NCI-H446 (cell line): Measurements from ENCODE around the gene KHDRBS2.
A peak's percentile ranks its signal among the peaks of the same experiment; 100 is the strongest.

Experiments used
- DNase-seq, 2 experiments: peaks; one replicate each; lab custom pipeline; 2025; lab: John Stamatoyannopoulos, UW

Gene KHDRBS2

GRCh38 chr6:62175195-62175594 lies 110.8 kb downstream of the KHDRBS2 start:
- no peak for DNase-seq

GRCh38 chr6:62174548-62174947 lies 111.5 kb downstream of the KHDRBS2 start:
- DNase-seq = no peak

GRCh38 chr6:62167736-62168135 lies 118.3 kb downstream of the KHDRBS2 start:
- DNase-seq = no peak

GRCh38 chr6:62162858-62163257 lies 123.2 kb downstream of the KHDRBS2 start:
- DNase-seq = no peak

GRCh38 chr6:62152796-62153195 lies 133.2 kb downstream of the KHDRBS2 start:
- DNase-seq = no peak

GRCh38 chr6:62150048-62150663 lies 135.9 kb downstream of the KHDRBS2 start:
- DNase-seq = peak in 1 of 2 experiments; percentile 39

- no peak for DNase-seq
Observed at GRCh38 chr6:62146954-62147853, 138.8 kb downstream of the KHDRBS2 start.

GRCh38 chr6:62129127-62129526 lies 156.9 kb downstream of the KHDRBS2 start:
- no peak for DNase-seq

- DNase-seq = no peak
Observed at GRCh38 chr6:62119401-62119800, 166.6 kb downstream of the KHDRBS2 start.

GRCh38 chr6:62103186-62103859 lies 182.7 kb downstream of the KHDRBS2 start:
- no peak for DNase-seq

GRCh38 chr6:62102387-62102786 lies 183.6 kb downstream of the KHDRBS2 start:
- DNase-seq = no peak

GRCh38 chr6:62090442-62091229 lies 195.4 kb downstream of the KHDRBS2 start:
- DNase-seq = no peak

- DNase-seq = no peak
Observed at GRCh38 chr6:62089781-62090180, 196.2 kb downstream of the KHDRBS2 start.

GRCh38 chr6:62086047-62086446 lies 200.0 kb downstream of the KHDRBS2 start:
- no peak for DNase-seq

- no peak for DNase-seq
Observed at GRCh38 chr6:62075869-62076268, 210.2 kb downstream of the KHDRBS2 start.

GRCh38 chr6:62059901-62060300 lies 226.1 kb downstream of the KHDRBS2 start:
- DNase-seq = no peak

GRCh38 chr6:62057300-62057699 lies 228.7 kb downstream of the KHDRBS2 start:
- DNase-seq = no peak

GRCh38 chr6:62045502-62045901 lies 240.5 kb downstream of the KHDRBS2 start:
- no peak for DNase-seq

- no peak for DNase-seq
Observed at GRCh38 chr6:62043084-62043483, 242.9 kb downstream of the KHDRBS2 start.

GRCh38 chr6:62042429-62042828 lies 243.6 kb downstream of the KHDRBS2 start:
- no peak for DNase-seq

- DNase-seq = no peak
Observed at GRCh38 chr6:62039605-62040004, 246.4 kb downstream of the KHDRBS2 start.

- DNase-seq = no peak
Observed at GRCh38 chr6:62037445-62037844, 248.6 kb downstream of the KHDRBS2 start.
